HepG2 (cell line): ENCODE measurements around the gene DPT. TPM values are rescaled to one million over a fixed set of nuclear protein-coding genes. Genes with fewer than 3 reads are reported as not detected.

ENCODE experiments used
- ATF7-NPFF ChIP-seq: sonication (generic); formaldehyde crosslinking; IDR thresholded peaks from 2 replicates; pipeline ENCODE4 v1.8.1; 2023; ENCODE audit warnings: mild to moderate bottlenecking, low read depth, missing genetic modification reagents, moderate library complexity
- EEA1 ChIP-seq: sonication (generic); formaldehyde crosslinking; IDR thresholded peaks from 2 replicates; pipeline ENCODE4 v1.5.1; 2020; ENCODE audit warnings: mild to moderate bottlenecking, missing genetic modification reagents, borderline replicate concordance
- EP300 ChIP-seq, 3 experiments: sonication (generic) in 1 of 3; formaldehyde crosslinking in 1 of 3; IDR thresholded peaks; 2 replicates each; pipeline versions ENCODE4 v1.5.1 to v1.6.1; 2011 to 2020; ENCODE audit warnings: low read depth in 2 of 3, low read length in 2 of 3, borderline replicate concordance in 1 of 3, improper control_type of control experiment in 1 of 3, mild to moderate bottlenecking in 1 of 3, missing genetic modification reagents in 1 of 3, moderate library complexity in 1 of 3
- HDAC6 ChIP-seq: fragments of 200-600 bp; sonication (generic); IDR thresholded peaks from 2 replicates; pipeline ENCODE4 v1.7.0; 2017; ENCODE audit warnings: mild to moderate bottlenecking, antibody characterized with exemption, low read length, low read depth
- HNF4A ChIP-seq: sonication (generic); formaldehyde crosslinking; IDR thresholded peaks from 2 replicates; pipeline ENCODE4 v1.4.0; 2020; ENCODE audit warnings: missing genetic modification reagents
- HNRNPUL1 ChIP-seq: fragments of 200-400 bp; formaldehyde crosslinking; IDR thresholded peaks from 2 replicates; pipeline ENCODE4 v1.6.1; 2017; ENCODE audit warnings: low read depth, mild to moderate bottlenecking, low read length, moderate library complexity
- ISX ChIP-seq: sonication (generic); formaldehyde crosslinking; conservative IDR thresholded peaks from 2 replicates; pipeline ENCODE4 v1.5.0; 2020; ENCODE audit warnings: missing genetic modification reagents
- KDM1A ChIP-seq: IDR thresholded peaks from 2 replicates; pipeline ENCODE4 v1.6.1; 2016; ENCODE audit warnings: missing compliant biosample characterization
- NONO ChIP-seq, 2 experiments: fragments of 450-650 bp in 1 of 2; sonication (generic) in 1 of 2; formaldehyde crosslinking in 1 of 2; IDR thresholded peaks in 1 of 2; conservative IDR thresholded peaks in 1 of 2; 2 replicates each; pipeline versions ENCODE4 v1.6.1 to v1.8.0; 2017 to 2022; ENCODE audit warnings: mild to moderate bottlenecking in 1 of 2, missing genetic modification reagents in 1 of 2, moderate library complexity in 1 of 2
- PAF1 ChIP-seq: IDR thresholded peaks from 2 replicates; pipeline ENCODE4 v1.6.1; 2016; ENCODE audit warnings: missing genetic modification reagents, missing compliant biosample characterization
- SYNCRIP ChIP-seq: fragments of 200-400 bp; formaldehyde crosslinking; IDR thresholded peaks from 2 replicates; pipeline ENCODE4 v1.6.1; 2018; ENCODE audit warnings: mild to moderate bottlenecking, low read depth, low read length; ENCODE audit not compliant: insufficient read depth
- TEAD3 ChIP-seq: optimal IDR thresholded peaks from 2 replicates; pipeline ENCODE3; 2016; ENCODE audit warnings: borderline replicate concordance
- ZBTB20 ChIP-seq: sonication (generic); formaldehyde crosslinking; IDR thresholded peaks from 2 replicates; pipeline ENCODE4 v1.8.1; 2023; ENCODE audit warnings: missing genetic modification reagents, low read depth, mild to moderate bottlenecking, borderline replicate concordance
- ZNF282 ChIP-seq: fragments of 450-650 bp; IDR thresholded peaks from 2 replicates; pipeline ENCODE4 v1.6.1; 2018; ENCODE audit not compliant: partially characterized antibody
- ZNF331 ChIP-seq: sonication (generic); formaldehyde crosslinking; IDR thresholded peaks from 2 replicates; pipeline ENCODE4 v1.4.0; 2020; ENCODE audit warnings: missing genetic modification reagents
- ZSCAN25 ChIP-seq: sonication (generic); formaldehyde crosslinking; IDR thresholded peaks from 2 replicates; pipeline ENCODE4 v1.8.0; 2022; ENCODE audit warnings: mild to moderate bottlenecking, missing genetic modification reagents
- polyA plus RNA-seq, 8 experiments: library from polyadenylated mRNA; depleted of rRNA in 3 of 8; stranded (reverse) in 7 of 8; unstranded in 1 of 8; fragments of >200 nt; fragmentation: Illumina TruSeq in 4 of 8; extraction: Trizol in 4 of 8; gene quantifications; 2 replicates each; pipeline versions ENCODE4 v1.2.1 to v1.2.3, GENCODE V29; 2011 to 2016; ENCODE audit warnings: low read depth in 4 of 8, missing spikeins in 1 of 8, mixed read lengths in 1 of 8; ENCODE audit not compliant: insufficient read depth in 1 of 8
- total RNA-seq, 5 experiments: library from RNA; depleted of rRNA; stranded (reverse); fragments of >200 nt; fragmentation: Illumina TruSeq; extraction: Trizol; gene quantifications; 2 replicates each; pipeline ENCODE4 v1.2.3, GENCODE V29; 2016; ENCODE audit warnings: low read depth in 1 of 5
- TF ChIP-seq, protein P1 (sequence below): sonication (generic); formaldehyde crosslinking; IDR thresholded peaks from 2 replicates; pipeline ENCODE4 v1.5.0; 2020; ENCODE audit warnings: missing genetic modification reagents
- TF ChIP-seq, protein P2 (sequence below): sonication (generic); formaldehyde crosslinking; IDR thresholded peaks from 2 replicates; pipeline ENCODE4 v1.4.0; 2020; ENCODE audit warnings: missing genetic modification reagents, low read depth, mild to moderate bottlenecking, borderline replicate concordance
- TF ChIP-seq, protein P3 (sequence below): IDR thresholded peaks from 2 replicates; pipeline ENCODE4 v1.4.0; 2020; ENCODE audit warnings: mild to moderate bottlenecking, missing genetic modification reagents

Gene DPT
- total and polyA plus RNA-seq, 2 of the 13 experiments (the other 11 are each of a cell fraction or from before 2014, with no cell fraction given), result 0.04 TPM; not detected in 1

DNA sequence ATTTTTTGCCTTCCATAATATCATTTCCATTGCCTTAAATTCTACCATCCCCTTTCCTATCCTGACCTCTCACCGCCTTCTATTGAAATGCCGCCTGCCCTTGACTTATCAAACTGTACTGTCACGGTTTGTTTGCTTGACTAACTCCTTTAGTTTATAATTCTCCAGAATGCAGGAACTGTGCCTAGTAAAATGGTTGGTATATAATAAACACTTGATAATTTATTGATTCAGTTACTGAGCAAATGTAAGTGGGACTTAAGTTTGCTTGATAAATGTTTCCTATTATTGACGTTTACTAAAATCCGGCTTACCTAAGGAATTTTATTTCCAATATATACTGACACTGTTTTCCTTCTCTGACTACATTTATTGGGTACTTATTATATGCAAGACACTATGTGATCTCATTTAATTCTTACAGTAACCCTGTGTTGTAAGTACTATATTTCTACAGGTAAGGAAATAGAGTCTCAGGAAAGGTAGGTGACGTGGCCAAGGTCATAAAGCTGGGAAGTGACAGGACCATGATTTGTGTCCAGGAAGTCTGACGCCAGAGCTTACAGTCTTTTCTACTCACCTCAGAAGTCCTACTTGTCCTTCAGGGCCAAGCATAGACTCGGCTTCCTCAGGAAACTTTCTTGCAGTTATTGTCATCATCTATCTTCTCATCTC, 35.7 kb downstream of the DPT start (continued):
- TF ChIP-seq, protein P1, sequence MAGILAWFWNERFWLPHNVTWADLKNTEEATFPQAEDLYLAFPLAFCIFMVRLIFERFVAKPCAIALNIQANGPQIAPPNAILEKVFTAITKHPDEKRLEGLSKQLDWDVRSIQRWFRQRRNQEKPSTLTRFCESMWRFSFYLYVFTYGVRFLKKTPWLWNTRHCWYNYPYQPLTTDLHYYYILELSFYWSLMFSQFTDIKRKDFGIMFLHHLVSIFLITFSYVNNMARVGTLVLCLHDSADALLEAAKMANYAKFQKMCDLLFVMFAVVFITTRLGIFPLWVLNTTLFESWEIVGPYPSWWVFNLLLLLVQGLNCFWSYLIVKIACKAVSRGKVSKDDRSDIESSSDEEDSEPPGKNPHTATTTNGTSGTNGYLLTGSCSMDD (CRISPR knock-in tag), result no peak
- TF ChIP-seq ISX (CRISPR knock-in tag) (no peak), ZBTB20 (CRISPR knock-in tag) (peak; percentile 65; the same call in 1 of the 2 replicates), KDM1A (CRISPR knock-in tag) (no peak), ZNF331 (CRISPR knock-in tag) (no peak), ZNF282 (no peak), TEAD3 (CRISPR knock-in tag) (peak; percentile 51), ATF7-NPFF (CRISPR knock-in tag) (no peak), HNRNPUL1 (no peak), EP300 (IDR thresholded peaks at IDR 0.05; ENCODE audit: low read depth in 2 of 2, low read length in 2 of 2) (peak in 1 of 2 experiments; percentile 93; a peak in 2 of 4 replicates), EP300 (CRISPR knock-in tag; IDR thresholded peaks at IDR 0.05; ENCODE audit: borderline replicate concordance) (peak; percentile 33; the same call in 1 of the 2 replicates), ZSCAN25 (no peak), HNF4A (CRISPR knock-in tag) (peak; percentile 68), HDAC6 (no peak), EEA1 (CRISPR knock-in tag) (no peak), SYNCRIP (no peak), NONO (IDR thresholded peaks at IDR 0.05) (no peak), NONO (CRISPR knock-in tag; conservative IDR thresholded peaks at IDR 0.05) (no peak), PAF1 (CRISPR knock-in tag) (no peak)
- TF ChIP-seq, protein P2, sequence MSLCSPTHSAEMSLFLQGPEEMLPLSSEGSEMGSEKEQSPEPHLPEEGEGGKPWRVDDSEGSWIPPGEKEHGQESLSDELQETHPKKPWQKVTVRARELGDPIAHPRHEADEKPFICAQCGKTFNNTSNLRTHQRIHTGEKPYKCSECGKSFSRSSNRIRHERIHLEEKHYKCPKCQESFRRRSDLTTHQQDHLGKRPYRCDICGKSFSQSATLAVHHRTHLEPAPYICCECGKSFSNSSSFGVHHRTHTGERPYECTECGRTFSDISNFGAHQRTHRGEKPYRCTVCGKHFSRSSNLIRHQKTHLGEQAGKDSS (CRISPR knock-in tag), result no peak
- TF ChIP-seq, protein P3, sequence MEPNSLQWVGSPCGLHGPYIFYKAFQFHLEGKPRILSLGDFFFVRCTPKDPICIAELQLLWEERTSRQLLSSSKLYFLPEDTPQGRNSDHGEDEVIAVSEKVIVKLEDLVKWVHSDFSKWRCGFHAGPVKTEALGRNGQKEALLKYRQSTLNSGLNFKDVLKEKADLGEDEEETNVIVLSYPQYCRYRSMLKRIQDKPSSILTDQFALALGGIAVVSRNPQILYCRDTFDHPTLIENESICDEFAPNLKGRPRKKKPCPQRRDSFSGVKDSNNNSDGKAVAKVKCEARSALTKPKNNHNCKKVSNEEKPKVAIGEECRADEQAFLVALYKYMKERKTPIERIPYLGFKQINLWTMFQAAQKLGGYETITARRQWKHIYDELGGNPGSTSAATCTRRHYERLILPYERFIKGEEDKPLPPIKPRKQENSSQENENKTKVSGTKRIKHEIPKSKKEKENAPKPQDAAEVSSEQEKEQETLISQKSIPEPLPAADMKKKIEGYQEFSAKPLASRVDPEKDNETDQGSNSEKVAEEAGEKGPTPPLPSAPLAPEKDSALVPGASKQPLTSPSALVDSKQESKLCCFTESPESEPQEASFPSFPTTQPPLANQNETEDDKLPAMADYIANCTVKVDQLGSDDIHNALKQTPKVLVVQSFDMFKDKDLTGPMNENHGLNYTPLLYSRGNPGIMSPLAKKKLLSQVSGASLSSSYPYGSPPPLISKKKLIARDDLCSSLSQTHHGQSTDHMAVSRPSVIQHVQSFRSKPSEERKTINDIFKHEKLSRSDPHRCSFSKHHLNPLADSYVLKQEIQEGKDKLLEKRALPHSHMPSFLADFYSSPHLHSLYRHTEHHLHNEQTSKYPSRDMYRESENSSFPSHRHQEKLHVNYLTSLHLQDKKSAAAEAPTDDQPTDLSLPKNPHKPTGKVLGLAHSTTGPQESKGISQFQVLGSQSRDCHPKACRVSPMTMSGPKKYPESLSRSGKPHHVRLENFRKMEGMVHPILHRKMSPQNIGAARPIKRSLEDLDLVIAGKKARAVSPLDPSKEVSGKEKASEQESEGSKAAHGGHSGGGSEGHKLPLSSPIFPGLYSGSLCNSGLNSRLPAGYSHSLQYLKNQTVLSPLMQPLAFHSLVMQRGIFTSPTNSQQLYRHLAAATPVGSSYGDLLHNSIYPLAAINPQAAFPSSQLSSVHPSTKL (CRISPR knock-in tag), result peak; percentile 94
